Lower leg skin (tissue), 3 donors: ENCODE data around the gene GID4.

Experiments
- CTCF ChIP-seq, 3 donors: fragments of 450-650 bp; IDR thresholded peaks; one replicate each; pipeline ENCODE4 v1.5.1; 2016; ENCODE audit warnings: antibody characterized with exemption in 3 of 3, mild to moderate bottlenecking in 3 of 3, moderate library complexity in 2 of 3
- POLR2A ChIP-seq, 2 donors: fragments of 450-650 bp; IDR thresholded peaks; one replicate each; pipeline ENCODE4 v1.6.1; 2016 to 2017; ENCODE audit warnings: antibody characterized with exemption in 2 of 2, mild to moderate bottlenecking in 1 of 2, moderate library complexity in 1 of 2

- no peak for TF ChIP-seq CTCF (IDR thresholded peaks at IDR 0.05)
- TF ChIP-seq POLR2A (IDR thresholded peaks at IDR 0.05) = no peak
Measured at GRCh38 chr17:18035704-18036103, 3.5 kb upstream of the GID4 start.
